GF-D8 (cell line): ENCODE results near the gene C17orf114.

Experiments
- DNase-seq: peaks from one replicate; lab custom pipeline; 2025; lab: John Stamatoyannopoulos, UW

The C17orf114 gene

GRCh38 chr17:4788159-4788806, 13.8 kb downstream of the C17orf114 start:
- DNase-seq = no peak

- DNase-seq = no peak
Observed at GRCh38 chr17:4786516-4786915, 15.6 kb downstream of the C17orf114 start.

DNA sequence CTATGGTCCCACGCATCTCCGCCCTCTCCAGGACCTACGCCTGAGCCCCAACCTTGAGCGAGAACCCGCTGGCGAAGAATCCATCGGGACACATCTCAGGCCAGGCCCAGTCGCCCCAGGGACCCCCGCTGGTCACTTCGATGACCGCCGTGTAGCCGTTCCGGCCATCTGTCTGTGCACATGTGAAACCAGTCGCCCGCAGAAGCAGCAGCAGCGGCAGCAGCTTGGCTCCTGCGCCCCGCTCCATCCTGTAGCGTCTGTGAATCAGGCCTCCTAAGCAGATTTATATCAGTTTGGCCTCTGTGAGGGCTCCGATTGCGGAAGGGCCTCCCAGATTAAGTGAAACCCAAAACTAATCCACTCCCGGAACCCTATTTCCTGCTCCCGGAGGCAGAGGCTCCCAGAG, 16.0 kb downstream of the C17orf114 start, which contains the start of gene VMO1:
Gene VMO1, minus strand, starts transcription at position 259 of the 406 bp plus-strand sequence. Its CDS starts 12 bp downstream, at position 247.
- no peak for DNase-seq

DNA sequence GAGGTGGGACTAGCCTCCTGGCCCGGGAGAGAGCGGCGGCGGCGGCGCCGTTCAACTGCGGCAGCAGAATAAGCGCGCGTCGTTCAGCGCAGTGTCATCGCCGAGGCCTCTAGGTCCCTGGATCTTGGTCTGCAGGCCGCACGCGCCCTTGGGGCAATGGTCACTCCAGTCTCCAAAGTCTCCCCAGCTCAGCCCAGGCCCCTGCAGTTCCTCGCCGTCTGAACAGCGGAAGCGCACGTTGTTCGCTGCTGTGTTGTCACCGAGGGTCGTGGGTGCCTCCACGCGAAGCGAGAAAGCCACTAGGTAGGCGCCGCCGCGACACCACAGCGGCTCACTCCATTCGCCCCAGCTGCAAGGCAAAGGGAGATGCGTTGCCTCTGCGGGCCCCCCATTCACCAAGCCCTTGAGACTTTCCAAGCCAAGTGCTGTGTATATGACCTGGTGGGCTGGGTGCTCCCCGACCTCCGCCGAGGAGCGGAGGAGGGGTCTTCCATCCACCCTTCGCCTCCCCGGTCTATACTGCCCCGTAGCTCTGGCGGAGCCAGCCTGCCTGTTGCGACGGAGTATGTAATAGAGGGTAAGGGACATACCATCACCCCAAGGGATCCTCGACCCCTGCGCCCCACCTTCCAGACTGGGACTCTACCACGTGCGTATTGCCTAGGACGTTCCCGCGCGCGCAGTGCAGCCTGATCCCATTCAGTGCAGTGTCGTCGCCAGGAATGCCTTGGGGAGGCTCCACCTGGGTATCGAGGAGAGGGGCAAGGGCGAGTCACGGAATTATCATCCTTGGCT, 16.6 kb downstream of the C17orf114 start:
- DNase-seq = no peak

DNA sequence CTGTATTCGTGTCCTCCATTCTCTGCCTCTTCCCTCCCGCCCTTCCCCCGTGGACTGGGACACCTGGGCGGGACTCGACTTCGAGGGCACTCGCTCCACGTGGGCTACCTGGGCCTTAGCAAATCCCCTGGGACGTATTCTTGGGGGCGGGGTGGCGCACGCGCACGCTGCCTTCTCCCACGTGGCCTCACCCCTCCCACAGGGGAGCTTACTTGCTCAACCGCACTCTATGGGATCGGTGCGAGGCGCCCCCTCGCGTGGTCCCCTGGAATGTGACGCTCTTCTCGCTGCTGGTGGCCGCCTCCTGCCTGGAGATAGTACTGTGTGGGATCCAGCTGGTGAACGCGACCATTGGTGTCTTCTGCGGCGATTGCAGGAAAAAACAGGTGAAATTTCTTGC, 19.5 kb downstream of the C17orf114 start:
- no peak for DNase-seq

GRCh38 chr17:4780325-4780955, 21.7 kb downstream of the C17orf114 start:
- no peak for DNase-seq

DNA sequence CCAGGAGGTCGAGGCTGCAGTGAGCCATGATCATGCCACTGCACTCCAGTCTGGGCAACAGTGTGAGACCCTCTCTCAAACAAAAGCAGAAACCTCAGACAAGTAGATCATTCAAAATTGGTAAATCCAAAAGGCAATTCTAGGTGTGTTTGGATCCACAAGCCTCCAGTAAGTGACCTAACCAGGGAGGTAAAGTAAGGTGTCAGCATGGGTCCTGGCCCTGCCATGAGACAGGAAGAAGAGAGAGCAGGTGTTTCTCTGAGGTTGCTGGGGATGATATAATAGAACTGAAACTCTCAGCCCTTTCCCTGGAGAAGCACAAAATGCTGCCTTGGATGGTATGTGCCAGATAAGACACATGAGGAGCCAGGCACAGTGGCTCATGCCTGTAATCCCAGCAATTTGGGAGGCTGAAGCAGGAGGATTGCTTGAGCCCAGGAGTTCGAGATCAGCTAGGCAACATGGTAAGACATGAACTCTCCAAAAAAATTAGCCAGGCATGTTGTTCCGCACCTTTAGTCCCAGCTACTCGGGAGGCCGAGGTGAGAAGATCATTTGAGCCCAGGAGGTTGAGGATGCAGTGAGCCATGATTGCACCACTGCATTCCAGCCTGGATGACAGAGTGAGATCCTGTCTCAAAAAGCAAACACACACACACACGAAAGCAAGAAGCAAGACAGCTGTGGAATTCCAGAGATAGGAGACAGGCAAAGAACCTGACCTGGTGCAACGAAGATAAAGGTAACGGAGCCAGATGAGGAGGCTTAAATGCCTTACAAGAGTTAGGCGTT, 24.0 kb downstream of the C17orf114 start:
- DNase-seq = no peak

- no peak for DNase-seq
Observed at GRCh38 chr17:4772235-4772613, 29.9 kb downstream of the C17orf114 start.

GRCh38 chr17:4771519-4772234, 30.5 kb downstream of the C17orf114 start, which contains the start of gene TM4SF5:
Gene TM4SF5, plus strand, starts transcription at chr17:4771886. Its CDS starts 37 bp downstream, at chr17:4771923.
- DNase-seq = no peak

DNA sequence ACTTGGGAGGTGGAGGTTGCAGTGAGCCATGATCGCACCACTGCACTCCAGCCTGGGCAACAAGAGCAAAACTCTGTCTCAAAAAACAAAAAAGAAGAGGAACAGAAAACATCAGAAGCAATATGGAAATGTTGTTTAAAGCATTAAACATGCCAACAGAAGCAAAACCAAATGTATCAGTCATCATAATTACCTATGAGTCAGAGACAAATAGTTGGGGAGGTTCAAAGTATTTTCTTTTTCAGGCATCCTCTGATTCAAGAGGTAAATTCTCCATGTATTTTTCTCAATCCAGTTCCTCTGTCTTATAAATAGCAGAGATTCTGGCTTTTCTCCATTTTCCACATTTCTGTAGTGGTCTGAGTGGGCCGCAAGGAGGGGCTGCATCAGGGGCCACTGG, 32.5 kb downstream of the C17orf114 start:
- DNase-seq = no peak

DNA sequence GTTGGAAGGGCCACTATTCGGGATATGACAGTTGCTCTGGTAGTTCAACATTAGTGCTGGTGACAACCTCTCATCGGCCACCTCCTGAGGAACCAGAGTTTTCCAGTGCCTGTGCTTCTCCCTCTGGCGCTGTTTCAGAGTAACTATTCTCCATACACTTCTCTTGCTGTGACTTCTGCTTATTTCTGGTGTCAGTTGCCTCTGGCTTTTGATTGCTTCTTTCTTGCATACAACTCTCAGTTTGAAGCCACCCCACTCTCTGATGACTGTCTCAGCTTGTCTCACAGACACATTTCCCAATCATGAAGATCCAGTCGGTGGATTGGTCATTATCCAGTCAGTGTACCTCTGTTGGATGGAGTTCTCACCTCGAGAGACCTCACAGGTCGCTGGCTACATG, 33.8 kb downstream of the C17orf114 start:
- no peak for DNase-seq

GRCh38 chr17:4766723-4767122, 35.4 kb downstream of the C17orf114 start:
- DNase-seq = no peak

DNA sequence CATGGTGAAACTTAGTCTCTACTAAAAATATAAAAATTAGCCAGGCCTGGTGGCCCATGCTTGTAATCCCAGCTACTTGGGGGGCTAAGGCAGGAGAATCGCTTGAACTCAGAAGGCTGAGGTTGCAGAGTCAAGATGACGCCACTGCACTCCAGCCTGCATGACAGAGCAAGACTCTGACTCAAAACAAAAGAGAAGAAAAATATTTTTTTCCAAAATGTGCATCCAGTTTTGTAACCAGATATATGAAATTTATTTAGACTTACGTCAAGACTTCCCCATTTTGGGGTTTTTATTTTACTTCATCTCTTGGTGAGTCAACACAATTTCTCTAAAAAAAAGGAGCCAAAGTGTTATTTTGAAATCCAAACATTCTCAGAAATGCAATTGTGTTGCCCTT, 35.9 kb downstream of the C17orf114 start:
- DNase-seq = no peak

DNA sequence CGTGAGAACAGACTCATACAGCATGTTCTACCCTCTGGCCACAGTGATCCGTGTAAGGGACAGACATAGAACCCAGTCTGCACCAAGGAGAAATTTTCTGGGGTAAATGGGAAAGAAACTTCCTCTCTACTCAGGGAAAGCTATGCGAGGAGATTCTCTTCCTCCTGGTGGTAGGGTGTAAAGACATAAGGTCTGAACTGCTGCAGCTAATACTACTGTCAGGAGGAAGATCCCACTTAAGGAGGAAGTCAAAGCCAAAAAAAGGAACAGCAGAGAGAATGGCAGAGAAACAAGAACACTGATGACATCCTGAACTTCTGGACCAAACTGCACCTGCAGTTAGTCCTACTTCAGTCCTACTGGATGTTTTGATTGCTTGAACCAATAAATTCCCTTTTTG, 37.5 kb downstream of the C17orf114 start:
- DNase-seq = peak; percentile 22

- DNase-seq = no peak
Observed at GRCh38 chr17:4759776-4760236, 42.3 kb downstream of the C17orf114 start.

DNA sequence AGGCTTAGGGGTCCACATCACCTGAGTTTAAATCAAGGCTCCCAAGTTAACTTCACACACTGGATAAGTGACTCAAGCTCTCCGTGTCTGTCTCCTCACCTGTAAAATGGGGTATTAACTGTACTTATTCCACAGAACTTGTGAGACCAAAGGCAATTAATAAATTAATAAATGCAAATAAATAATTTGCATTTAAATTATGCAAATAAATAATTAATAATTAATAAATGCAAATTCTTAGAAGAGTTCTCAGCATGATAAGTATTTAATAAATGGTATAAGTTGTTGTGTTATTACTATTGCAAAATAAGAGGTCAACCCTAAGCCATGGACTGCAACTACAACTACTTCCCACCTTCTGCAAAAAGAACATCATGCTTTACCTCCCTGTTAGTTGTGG, 48.7 kb downstream of the C17orf114 start:
- no peak for DNase-seq

GRCh38 chr17:4751932-4752331, 50.2 kb downstream of the C17orf114 start:
- DNase-seq = no peak
